ENCODE results near the gene LRRC75B.

Gene LRRC75B

GRCh38 chr22:24583221-24584165 lies 9.4 kb downstream of the LRRC75B start:
- DNase-seq (ENCODE audit: low read depth): no peak
- in situ Hi-C loops (cut with HindIII; ENCODE audit: low sequenced_read_pairs): no loop called here
- TF ChIP-seq CTCF (IDR thresholded peaks at IDR 0.05; ENCODE audit: low read depth, low read length, missing control alignments): no peak
- no peak overlapping the region for H3K4me3 ChIP-seq (ENCODE audit: low read depth, low read length)

GRCh38 chr22:24582056-24582814 lies 10.6 kb downstream of the LRRC75B start:
- no peak overlapping the region for H3K4me3 ChIP-seq (ENCODE audit: low read depth, low read length)
- DNase-seq (ENCODE audit: low read depth): no peak
- no peak for TF ChIP-seq CTCF (IDR thresholded peaks at IDR 0.05; ENCODE audit: low read depth, low read length, missing control alignments)
- in situ Hi-C loops (cut with HindIII; ENCODE audit: low sequenced_read_pairs): no loop called here

- no peak for DNase-seq (ENCODE audit: low read depth)
- in situ Hi-C loops (cut with HindIII; ENCODE audit: low sequenced_read_pairs): no loop called here
- TF ChIP-seq CTCF (IDR thresholded peaks at IDR 0.05; ENCODE audit: low read depth, low read length, missing control alignments): no peak
- H3K4me3 ChIP-seq (ENCODE audit: low read depth, low read length): no peak overlapping the region
These were observed 12.6 kb downstream of the LRRC75B start for GRCh38 chr22:24580276-24580675.

GRCh38 chr22:24579258-24579601 lies 13.6 kb downstream of the LRRC75B start:
- in situ Hi-C loops (cut with HindIII; ENCODE audit: low sequenced_read_pairs): no loop called here
- no peak for TF ChIP-seq CTCF (IDR thresholded peaks at IDR 0.05; ENCODE audit: low read depth, low read length, missing control alignments)
- H3K4me3 ChIP-seq (ENCODE audit: low read depth, low read length): no peak overlapping the region
- no peak for DNase-seq (ENCODE audit: low read depth)

GRCh38 chr22:24578355-24579257 lies 14.3 kb downstream of the LRRC75B start:
- no peak for DNase-seq (ENCODE audit: low read depth)
- no peak for TF ChIP-seq CTCF (IDR thresholded peaks at IDR 0.05; ENCODE audit: low read depth, low read length, missing control alignments)

GRCh38 chr22:24576778-24577177 lies 16.1 kb downstream of the LRRC75B start:
- H3K4me3 ChIP-seq (ENCODE audit: low read depth, low read length): no peak overlapping the region
- TF ChIP-seq CTCF (IDR thresholded peaks at IDR 0.05; ENCODE audit: low read depth, low read length, missing control alignments): no peak
- no peak for DNase-seq (ENCODE audit: low read depth)
- in situ Hi-C loops (cut with HindIII; ENCODE audit: low sequenced_read_pairs): no loop called here

More at GRCh38 chr22:24578355-24579257, 14.3 kb downstream of the LRRC75B start:
- H3K4me3 ChIP-seq (ENCODE audit: low read depth, low read length): no peak overlapping the region
- in situ Hi-C loops (cut with HindIII; ENCODE audit: low sequenced_read_pairs): no loop called here

Measured in astrocyte of the cerebellum (primary cell).